Heart left ventricle (tissue), 16 donors: ENCODE measurements around the gene DNAJC27. TPM values are rescaled to one million over a fixed set of nuclear protein-coding genes. Genes with fewer than 3 reads are reported as not detected.

Source experiments
- ATAC-seq, 4 donors: fragments of 200-7000 bp; cut with Tn5 transposase; one replicate each; pipeline ENCODE4 v1.9.1; 2020 to 2022; ENCODE audit warnings: moderate library complexity in 4 of 4, mild to moderate bottlenecking in 3 of 4, moderate number of reproducible peaks in 1 of 4
- DNase-seq, 5 donors: peaks; one replicate each; pipeline ENCODE4 v3.0.0-alpha.2; 2020
- H3K27ac ChIP-seq, 12 donors: fragments of 200-600 bp; sonication (generic) in 4 of 12; one replicate each; pipeline versions ENCODE4 v1.5.0 to v1.8.0; 2016 to 2022; ENCODE audit warnings: mild to moderate bottlenecking in 2 of 12
- H3K27me3 ChIP-seq, 9 donors: fragments of 200-600 bp; sonication (generic) in 2 of 9; one replicate each; pipeline versions ENCODE4 v1.5.1 to v1.8.0; 2016 to 2022; ENCODE audit warnings: mild to moderate bottlenecking in 3 of 9
- H3K36me3 ChIP-seq, 9 donors: fragments of 200-600 bp; sonication (generic) in 2 of 9; one replicate each; pipeline versions ENCODE4 v1.5.0 to v1.8.0; 2018 to 2022; ENCODE audit warnings: mild to moderate bottlenecking in 2 of 9
- H3K4me1 ChIP-seq, 12 donors: fragments of 200-600 bp; sonication (generic) in 4 of 12; one replicate each; pipeline versions ENCODE4 v1.5.0 to v1.8.0; 2016 to 2022; ENCODE audit warnings: mild to moderate bottlenecking in 3 of 12
- H3K4me3 ChIP-seq, 12 donors: fragments of 200-600 bp; sonication (generic) in 4 of 12; one replicate each; pipeline versions ENCODE4 v1.5.0 to v1.8.0; 2017 to 2022; ENCODE audit warnings: mild to moderate bottlenecking in 9 of 12, moderate library complexity in 4 of 12
- H3K9me3 ChIP-seq, 12 donors: fragments of 200-600 bp; sonication (generic) in 4 of 12; one replicate each; pipeline versions ENCODE4 v1.5.0 to v1.8.0; 2016 to 2022; ENCODE audit warnings: mild to moderate bottlenecking in 1 of 12
- POLR2A ChIP-seq, 2 donors: fragments of 450-650 bp; IDR thresholded peaks; one replicate each; pipeline ENCODE4 v1.6.1; 2017; ENCODE audit warnings: antibody characterized with exemption in 2 of 2, mild to moderate bottlenecking in 2 of 2, moderate library complexity in 2 of 2
- WGBS, 4 donors: extraction: QIAGEN DNeasy Blood & Tissue Kit in 2 of 4; methylation state at CpG; one replicate each; pipeline versions ENCODE4 v1.1.5 to v1.1.7; 2013 to 2018; 5-methylcytosine and 5-hydroxymethylcytosine counted together
- intact Hi-C, 10 donors: fragments of 100-400 bp; cut with DNase I; formaldehyde crosslinking; loops; one replicate each; pipeline versions ENCODE4 v1.11.1 to v1.14.2; 2022
- polyA plus RNA-seq, 2 donors: library from polyadenylated mRNA; stranded (reverse); fragments of 200-250 nt; gene quantifications; one replicate each; pipeline ENCODE4 v1.2.3, GENCODE V29; 2013
- total RNA-seq, 9 donors: library from RNA; depleted of rRNA in 2 of 9; stranded (reverse); fragments of >200 nt in 2 of 9; fragmentation: NEBNext Ultra II Directional in 3 of 9; extraction: Animal tissue kit (Norgen Biotek cat#: 25700) in 3 of 9; gene quantifications; one replicate each; pipeline versions ENCODE4 v1.1.0 to v1.2.4, GENCODE V29; 2016 to 2023
- TF ChIP-seq, protein P1 (sequence below), 12 donors: fragments of 200-600 bp; sonication (generic) in 4 of 12; IDR thresholded peaks; one replicate each; pipeline versions ENCODE4 v1.5.0 to v1.8.0; 2018 to 2022; ENCODE audit warnings: antibody characterized with exemption in 12 of 12, mild to moderate bottlenecking in 5 of 12
- donor health status: ischemic (EF 13 %, LVEDD 7.1; RV severe dilation, severe dysfunction).
- donor health status: healthy with polysubstance abuse.
- donor health status: DM: no; HTN: yes; CAD: no.
- donor health status: DM: no; HTN: no; CAD: no.
- donor health status: ischemic (EF 25% LVEDD 6.9; RV normal size, moderate dysfunction).
- donor health status: ischemic (EF 25% LVEDD 5.7; RV mildly dilated, moderate dysfunction).
- donor health status: healthy.
- donor health status: DM: yes; HTN: yes; CAD: no.
- donor health status: ischemic (EF 35%, LVEDD 5.7; RV mildly dilated, moderate dysfunction).
- donor health status: nonischemic (EF 11% LVEDD 7.7; RV severe dilation, severe dysfunction).
- donor health status: DM: yes; HTN: yes; CAD: no.
- donor health status: PGD.
- donor health status: ischemic (EF 29% LVEDD 5.4; RV normal size, mild dysfunction).
- donor health status: nonischemic (EF 23%, LVEDD 6.1; RV moderate dilation, normal function).

The DNAJC27 gene
- total and polyA plus RNA-seq, 11 donors, result 4.3 to 13.6 (median 8.7) TPM

GRCh38 chr2:24919506-24920097, 52.2 kb downstream of the DNAJC27 start:
- DNase-seq (peak in 1 of 5 donors; percentile 63), ATAC-seq (peak in 2 of 4 donors; percentile 5 to 6)
- H3K27me3 ChIP-seq, result no peaks in the 10 kb centered on the region
- peaks cover 0 to 29% (median 5%) of the 10 kb centered on the region in 12 donors for H3K4me1 ChIP-seq
- peak overlapping the region; percentile 16 to 80 (median 53) for H3K27ac ChIP-seq
- peak overlapping the region; percentile 15 to 88 (median 64) for H3K4me3 ChIP-seq
- TF ChIP-seq POLR2A (IDR thresholded peaks at IDR 0.05), result no peak
- TF ChIP-seq, protein P1, sequence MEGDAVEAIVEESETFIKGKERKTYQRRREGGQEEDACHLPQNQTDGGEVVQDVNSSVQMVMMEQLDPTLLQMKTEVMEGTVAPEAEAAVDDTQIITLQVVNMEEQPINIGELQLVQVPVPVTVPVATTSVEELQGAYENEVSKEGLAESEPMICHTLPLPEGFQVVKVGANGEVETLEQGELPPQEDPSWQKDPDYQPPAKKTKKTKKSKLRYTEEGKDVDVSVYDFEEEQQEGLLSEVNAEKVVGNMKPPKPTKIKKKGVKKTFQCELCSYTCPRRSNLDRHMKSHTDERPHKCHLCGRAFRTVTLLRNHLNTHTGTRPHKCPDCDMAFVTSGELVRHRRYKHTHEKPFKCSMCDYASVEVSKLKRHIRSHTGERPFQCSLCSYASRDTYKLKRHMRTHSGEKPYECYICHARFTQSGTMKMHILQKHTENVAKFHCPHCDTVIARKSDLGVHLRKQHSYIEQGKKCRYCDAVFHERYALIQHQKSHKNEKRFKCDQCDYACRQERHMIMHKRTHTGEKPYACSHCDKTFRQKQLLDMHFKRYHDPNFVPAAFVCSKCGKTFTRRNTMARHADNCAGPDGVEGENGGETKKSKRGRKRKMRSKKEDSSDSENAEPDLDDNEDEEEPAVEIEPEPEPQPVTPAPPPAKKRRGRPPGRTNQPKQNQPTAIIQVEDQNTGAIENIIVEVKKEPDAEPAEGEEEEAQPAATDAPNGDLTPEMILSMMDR (IDR thresholded peaks at IDR 0.05), result no peak
- no peaks in the 10 kb centered on the region for H3K9me3 ChIP-seq
- H3K36me3 ChIP-seq, result no peaks in the 10 kb centered on the region
- 1 to 3% (median 2%) methylated on average over 45 to 76 of the region's 76 CpGs for WGBS, 4 donors
- intact Hi-C loops, result loop anchor here in 2 of 10 donors (2.0 to 10.0 kb wide), 3 partner anchors 62 to 505 kb away; no protein-coding TSS in a partner anchor

DNA sequence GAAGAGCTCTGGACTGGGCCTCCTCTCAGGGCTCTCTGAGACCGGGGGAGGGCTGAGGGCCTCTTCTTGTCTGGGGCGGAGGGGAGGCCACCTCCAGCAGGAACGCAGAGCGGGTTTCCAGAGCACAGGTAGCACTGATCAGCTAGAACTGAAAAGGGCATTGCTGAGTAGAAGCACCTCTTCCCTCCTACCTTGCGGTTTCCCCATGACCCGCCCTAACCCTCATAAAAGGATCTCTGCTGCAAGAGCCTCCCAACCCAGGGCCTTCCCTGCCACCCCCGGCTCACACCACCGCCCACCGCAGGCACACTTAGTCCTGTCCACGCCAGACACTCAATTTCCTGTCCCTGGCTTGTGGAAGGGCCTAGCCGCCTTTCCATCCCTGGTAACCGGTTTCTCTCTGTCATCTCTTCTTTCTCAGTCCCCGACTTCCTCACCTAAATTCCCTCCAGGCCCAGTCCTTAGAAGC, 52.7 kb downstream of the DNAJC27 start:
- intact Hi-C loops, result no loop called here
- H3K27ac ChIP-seq, result peak overlapping the region in 11 of 12 donors; percentile 16 to 80 (median 49)
- peak in 2 of 4 donors; percentile 27 to 31 for ATAC-seq
- WGBS, 4 donors, result 45 to 58% (median 47%) methylated on average over 9 to 13 of the region's 13 CpGs
- no peaks in the 10 kb centered on the region for H3K36me3 ChIP-seq
- H3K27me3 ChIP-seq, result no peaks in the 10 kb centered on the region
- H3K4me1 ChIP-seq, result peaks cover 0 to 29% (median 5%) of the 10 kb centered on the region in 12 donors
- peak overlapping the region; percentile 15 to 88 (median 64) for H3K4me3 ChIP-seq
- no peak for DNase-seq
- H3K9me3 ChIP-seq, result no peaks in the 10 kb centered on the region
- no peak for TF ChIP-seq POLR2A (IDR thresholded peaks at IDR 0.05)
- TF ChIP-seq, protein P1 (IDR thresholded peaks at IDR 0.05), result no peak

GRCh38 chr2:24918326-24919036, 53.3 kb downstream of the DNAJC27 start:
- no peaks in the 10 kb centered on the region for H3K27me3 ChIP-seq
- no peaks in the 10 kb centered on the region for H3K36me3 ChIP-seq
- H3K4me3 ChIP-seq, result peak overlapping the region; percentile 9 to 88 (median 62)
- intact Hi-C loops, result no loop called here
- peaks cover 0 to 29% (median 5%) of the 10 kb centered on the region in 12 donors for H3K4me1 ChIP-seq
- 87 to 93% (median 91%) methylated on average over 37 to 42 of the region's 42 CpGs for WGBS, 4 donors
- no peaks in the 10 kb centered on the region for H3K9me3 ChIP-seq
- ATAC-seq (no peak), DNase-seq (no peak)
- TF ChIP-seq, protein P1 (IDR thresholded peaks at IDR 0.05), result no peak
- TF ChIP-seq POLR2A (IDR thresholded peaks at IDR 0.05), result no peak
- H3K27ac ChIP-seq, result peak overlapping the region in 8 of 12 donors; percentile 16 to 80 (median 60)

DNA sequence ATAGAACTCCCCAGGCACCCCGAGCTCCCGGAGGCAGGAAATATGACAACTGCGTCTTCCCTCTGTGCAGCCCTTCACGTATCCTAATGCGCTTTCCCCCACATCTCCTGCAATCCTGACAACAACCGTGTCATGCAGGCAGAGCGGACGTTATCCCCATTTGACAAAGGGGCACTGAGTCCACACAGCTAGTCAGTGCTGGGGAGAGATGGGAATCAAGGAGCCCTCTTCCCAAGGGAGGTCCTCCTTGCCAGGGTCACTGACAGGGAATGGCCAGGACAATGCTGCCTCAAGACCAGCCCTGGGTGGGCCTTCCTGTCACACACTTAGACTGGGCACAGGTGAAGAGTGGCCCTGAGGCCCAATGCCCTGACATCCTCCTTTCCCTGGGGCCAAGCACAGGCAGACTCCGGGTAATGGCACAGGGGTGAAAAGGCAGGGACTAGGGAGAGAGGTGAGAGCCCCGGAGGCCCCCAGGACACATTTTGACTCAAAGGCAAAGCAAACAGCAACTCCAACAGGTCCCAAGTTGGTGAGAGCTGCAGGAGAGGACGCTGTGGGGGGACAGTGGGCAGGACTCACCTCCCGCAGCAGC, 53.9 kb downstream of the DNAJC27 start:
- Histone ChIP-seq H3K27me3 (no peaks in the 10 kb centered on the region), H3K36me3 (peaks cover 0 to 2% (median 0%) of the 10 kb centered on the region in 9 donors), H3K4me3 (peak overlapping the region in 10 of 12 donors; percentile 13 to 88 (median 64)), H3K9me3 (no peaks in the 10 kb centered on the region), H3K4me1 (peaks cover 0 to 29% (median 5%) of the 10 kb centered on the region in 12 donors), H3K27ac (peak overlapping the region in 5 of 12 donors; percentile 4 to 80 (median 71))
- DNase-seq, result no peak
- TF ChIP-seq POLR2A (IDR thresholded peaks at IDR 0.05), result no peak
- TF ChIP-seq, protein P1 (IDR thresholded peaks at IDR 0.05), result no peak
- intact Hi-C loops, result no loop called here
- 77 to 92% (median 88%) methylated on average over 12 of the region's 12 CpGs for WGBS, 4 donors
- no peak for ATAC-seq
